GM12865 (cell line): ENCODE results near the gene RPS6KL1.

Source experiments
- DNase-seq: peaks from one replicate; pipeline ENCODE4 v3.0.0; 2010; ENCODE audit warnings: low read depth
- H3K4me3 ChIP-seq: 2 replicates; pipeline ENCODE4 v1.5.1; 2011; ENCODE audit warnings: mild to moderate bottlenecking, low read depth, low read length, control low read depth
- TF ChIP-seq, protein P1 (sequence below): IDR thresholded peaks from 2 replicates; pipeline ENCODE4 v1.5.1; 2011; ENCODE audit warnings: low read length, control low read depth, low read depth, inconsistent platforms; ENCODE audit not compliant: insufficient read depth; ENCODE audit errors: missing control alignments

Gene RPS6KL1

GRCh38 chr14:74917178-74917543 lies 5.9 kb downstream of the RPS6KL1 start:
- TF ChIP-seq, protein P1, sequence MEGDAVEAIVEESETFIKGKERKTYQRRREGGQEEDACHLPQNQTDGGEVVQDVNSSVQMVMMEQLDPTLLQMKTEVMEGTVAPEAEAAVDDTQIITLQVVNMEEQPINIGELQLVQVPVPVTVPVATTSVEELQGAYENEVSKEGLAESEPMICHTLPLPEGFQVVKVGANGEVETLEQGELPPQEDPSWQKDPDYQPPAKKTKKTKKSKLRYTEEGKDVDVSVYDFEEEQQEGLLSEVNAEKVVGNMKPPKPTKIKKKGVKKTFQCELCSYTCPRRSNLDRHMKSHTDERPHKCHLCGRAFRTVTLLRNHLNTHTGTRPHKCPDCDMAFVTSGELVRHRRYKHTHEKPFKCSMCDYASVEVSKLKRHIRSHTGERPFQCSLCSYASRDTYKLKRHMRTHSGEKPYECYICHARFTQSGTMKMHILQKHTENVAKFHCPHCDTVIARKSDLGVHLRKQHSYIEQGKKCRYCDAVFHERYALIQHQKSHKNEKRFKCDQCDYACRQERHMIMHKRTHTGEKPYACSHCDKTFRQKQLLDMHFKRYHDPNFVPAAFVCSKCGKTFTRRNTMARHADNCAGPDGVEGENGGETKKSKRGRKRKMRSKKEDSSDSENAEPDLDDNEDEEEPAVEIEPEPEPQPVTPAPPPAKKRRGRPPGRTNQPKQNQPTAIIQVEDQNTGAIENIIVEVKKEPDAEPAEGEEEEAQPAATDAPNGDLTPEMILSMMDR: no peak
- DNase-seq: no peak
- H3K4me3 ChIP-seq: no peak overlapping the region

DNA sequence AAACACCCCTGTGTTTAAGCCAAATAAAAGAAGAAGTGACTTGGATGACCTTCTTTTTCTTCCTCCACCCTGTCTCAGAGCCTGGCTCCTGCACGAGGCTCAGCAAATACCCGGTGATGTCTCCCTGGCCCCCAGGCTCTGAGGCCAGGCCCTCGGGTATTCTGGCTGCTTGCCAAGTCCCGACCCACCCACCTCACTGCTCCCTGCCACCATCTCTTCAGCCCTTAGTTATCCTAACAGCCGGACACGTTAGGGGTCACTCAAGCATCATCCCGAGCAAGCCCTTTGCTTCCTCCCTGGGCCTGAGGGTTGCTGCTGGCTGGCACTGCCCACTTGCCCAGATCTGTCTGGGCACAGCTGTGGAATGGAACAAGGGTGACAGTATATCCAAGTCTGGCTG lies 7.2 kb downstream of the RPS6KL1 start:
- TF ChIP-seq, protein P1: no peak
- no peak for DNase-seq
- H3K4me3 ChIP-seq: no peak overlapping the region

- TF ChIP-seq, protein P1: no peak
- DNase-seq: no peak
- no peak overlapping the region for H3K4me3 ChIP-seq
These were observed 7.6 kb downstream of the RPS6KL1 start for GRCh38 chr14:74915426-74915825.

DNA sequence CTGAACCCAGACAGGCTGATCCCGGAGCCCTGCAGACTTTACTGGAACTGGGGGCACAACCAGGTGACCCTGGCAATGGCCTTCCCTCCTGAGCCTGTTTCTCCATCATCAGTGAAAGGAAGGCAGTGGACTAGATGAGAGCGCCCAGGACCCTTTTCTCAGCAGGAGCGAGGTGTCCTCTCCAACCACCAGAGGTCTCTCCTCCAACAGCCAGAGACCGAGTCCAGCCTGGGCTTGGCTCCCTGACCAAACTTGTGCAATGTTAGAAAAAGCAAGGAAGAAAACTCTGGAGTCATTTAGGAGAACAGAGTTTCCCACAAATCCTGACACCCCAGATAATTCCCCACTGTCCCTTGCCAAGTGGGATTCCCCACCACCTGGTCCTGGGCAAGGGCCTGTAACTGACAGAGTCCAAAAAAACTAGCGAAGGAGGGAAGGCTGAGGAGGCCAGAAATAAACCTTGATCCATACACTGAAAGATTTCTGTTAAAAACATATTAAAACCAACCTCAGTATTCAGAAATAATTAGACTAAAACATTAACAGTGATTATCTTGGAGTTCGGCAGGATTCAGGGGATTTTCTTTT lies 9.0 kb downstream of the RPS6KL1 start:
- TF ChIP-seq, protein P1: peak; percentile 63
- H3K4me3 ChIP-seq: no peak overlapping the region
- DNase-seq: peak; percentile 46

DNA sequence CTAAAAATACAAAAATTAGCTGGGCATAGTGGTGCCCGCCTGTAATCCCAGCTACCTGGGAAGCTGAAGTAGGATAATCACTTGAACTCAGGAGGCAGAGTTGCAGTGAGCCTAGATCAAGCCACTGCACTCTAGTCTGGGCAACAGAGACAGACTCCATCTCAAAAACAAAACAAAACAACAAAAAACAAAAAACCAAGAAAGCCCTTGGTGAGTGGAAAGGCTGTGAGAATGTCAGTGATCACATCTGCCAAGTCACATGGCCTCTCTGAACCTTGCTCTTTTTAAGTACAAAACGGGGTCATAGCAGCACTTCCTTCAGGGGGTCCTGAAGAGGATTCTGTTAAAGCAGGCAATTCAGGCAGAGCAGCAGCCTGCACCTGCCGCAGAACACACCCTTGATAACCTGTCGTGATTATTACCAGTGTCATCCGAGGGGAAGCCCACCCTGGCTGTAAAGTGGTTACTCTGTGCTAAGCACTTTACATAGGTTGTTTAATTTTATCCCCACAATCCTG lies 9.6 kb downstream of the RPS6KL1 start:
- H3K4me3 ChIP-seq: no peak overlapping the region
- TF ChIP-seq, protein P1: no peak
- no peak for DNase-seq

DNA sequence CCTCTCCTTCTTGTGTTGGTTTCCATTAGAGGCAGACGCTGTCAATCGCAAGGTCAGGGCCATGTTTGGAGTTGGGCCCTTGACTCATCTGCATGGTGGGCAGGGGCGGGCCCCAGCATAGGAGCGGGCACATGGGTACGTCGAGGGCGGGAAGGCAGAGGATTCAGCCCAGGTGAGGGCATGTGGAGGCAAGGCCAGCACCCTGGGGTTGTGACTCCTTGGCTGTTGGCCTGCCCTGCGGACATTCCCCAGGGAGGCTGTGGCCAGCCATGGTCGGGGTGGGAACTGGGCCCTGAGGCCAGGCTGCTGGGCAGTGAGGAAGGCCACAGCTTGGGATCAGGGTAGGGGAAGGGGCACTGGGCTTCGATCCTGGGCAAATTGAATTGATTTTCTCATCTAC lies 10.3 kb downstream of the RPS6KL1 start:
- no peak for DNase-seq
- H3K4me3 ChIP-seq: no peak overlapping the region
- TF ChIP-seq, protein P1: no peak

GRCh38 chr14:74912111-74912510 lies 10.9 kb downstream of the RPS6KL1 start:
- TF ChIP-seq, protein P1: no peak
- DNase-seq: no peak
- no peak overlapping the region for H3K4me3 ChIP-seq
